ENCODE data around the gene ZFYVE21. TPM values are rescaled to one million over a fixed set of nuclear protein-coding genes. Genes with fewer than 3 reads are reported as not detected.

The ZFYVE21 gene
- total RNA-seq, 5 donors from 2014 or later (not counting 1 experiment from before 2014, with no cell fraction given), result 8.8 to 22.8 (median 22.1) TPM

DNA sequence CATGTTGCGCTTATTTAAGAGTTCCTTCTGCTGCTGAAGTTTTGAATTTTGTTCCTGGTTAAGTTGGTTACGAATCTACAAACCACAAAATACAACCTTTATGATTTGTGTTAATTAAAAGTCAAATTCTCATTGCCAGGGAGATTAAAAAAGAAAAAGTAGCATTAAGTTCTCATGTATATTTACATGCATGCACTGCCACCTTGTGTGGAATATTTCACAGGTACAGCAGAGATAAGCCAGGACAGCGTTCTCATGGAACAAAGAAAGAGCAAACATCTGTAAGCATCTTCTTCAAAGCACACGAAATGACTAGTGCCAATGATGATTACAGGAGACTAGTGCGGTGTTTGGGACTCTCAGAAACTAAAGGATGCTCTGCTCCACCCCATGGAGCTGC, 34.2 kb downstream of the ZFYVE21 start:
- ChIA-PET POLR2A (no interaction called here), CTCF (no interaction called here)
- Mint-ChIP-seq H3K4me1 (peaks cover 12 to 16% (median 13%) of the 10 kb centered on the region in 3 donors), H3K9me3 (no peaks in the 10 kb centered on the region), H3K27ac (no peak overlapping the region), H3K27me3 (no peaks in the 10 kb centered on the region), H3K36me3 (peaks cover 10% of the 10 kb centered on the region), H3K4me3 (no peak overlapping the region)
- 86% methylated on average over 2 of the region's 5 CpGs for WGBS (ENCODE audit: insufficient coverage)
- DNase-seq (peak in 1 of 35 experiments; percentile 11), ATAC-seq (replicated peaks in 1 of 4) (no peak)
- Histone ChIP-seq H3K4me3 (ENCODE audit: control insufficient read depth in 1 of 2, extremely low read depth in 1 of 2, low read length in 1 of 2) (no peak overlapping the region), H3K9me3 (no peaks in the 10 kb centered on the region), H3K27ac (ENCODE audit: low read length) (no peak overlapping the region), H3K36me3 (ENCODE audit: control insufficient read depth in 2 of 2, extremely low read depth in 1 of 2, insufficient read depth in 1 of 2, low read length in 1 of 2) (peaks cover 5 to 9% of the 10 kb centered on the region in 2 donors), H3K4me1 (ENCODE audit: control insufficient read depth in 1 of 2, extremely low read depth in 1 of 2, insufficient read depth in 2 of 2, low read length in 2 of 2) (peaks cover 6 to 15% of the 10 kb centered on the region in 2 experiments), H3K27me3 (replicated peaks in 1 of 2; ENCODE audit: control insufficient read depth in 2 of 2, extremely low read depth in 1 of 2, insufficient read depth in 2 of 2, low read length in 1 of 2) (no peaks in the 10 kb centered on the region)

DNA sequence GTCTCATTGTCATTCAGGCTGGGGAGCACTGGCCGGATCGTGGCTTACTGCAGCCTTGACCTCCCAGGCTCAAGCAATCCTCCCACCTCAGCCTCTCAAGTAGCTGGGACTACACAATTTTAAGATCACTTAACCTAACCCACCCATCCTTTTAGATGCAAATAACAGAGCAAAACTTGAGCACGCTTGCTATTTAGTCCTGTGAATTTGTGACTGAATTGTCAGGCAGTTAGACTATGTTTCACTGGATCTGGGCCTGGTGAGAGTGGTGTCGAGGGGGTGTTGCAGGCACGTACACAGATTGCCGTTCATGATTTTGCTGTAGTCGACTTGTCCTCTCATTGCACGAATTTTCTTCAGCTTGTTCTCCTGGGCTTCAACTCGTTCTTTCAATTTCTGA, 38.2 kb downstream of the ZFYVE21 start:
- CTCF ChIA-PET, result interaction anchor here in 1 of 2 donors (0.6 kb wide), 1 partner anchor 12 kb away, joined by 3 read pairs; no protein-coding TSS in a partner anchor

GRCh38 chr14:103755060-103755459, 39.5 kb downstream of the ZFYVE21 start:
- peaks cover 2% of the 10 kb centered on the region for H3K36me3 Mint-ChIP-seq
- no peak overlapping the region for H3K27ac Mint-ChIP-seq
- WGBS (ENCODE audit: insufficient coverage), result 100% methylated on average over 2 of the region's 6 CpGs
- no peak overlapping the region for H3K4me3 Mint-ChIP-seq
- Histone ChIP-seq H3K27ac (ENCODE audit: low read length) (no peak overlapping the region), H3K36me3 (ENCODE audit: control insufficient read depth in 2 of 2, extremely low read depth in 1 of 2, insufficient read depth in 1 of 2, low read length in 1 of 2) (peaks cover 0 to 5% of the 10 kb centered on the region in 2 donors), H3K4me3 (ENCODE audit: control insufficient read depth in 1 of 2, extremely low read depth in 1 of 2, low read length in 1 of 2) (no peak overlapping the region), H3K9me3 (no peaks in the 10 kb centered on the region), H3K4me1 (ENCODE audit: control insufficient read depth in 1 of 2, extremely low read depth in 1 of 2, insufficient read depth in 2 of 2, low read length in 2 of 2) (no peaks in the 10 kb centered on the region), H3K27me3 (replicated peaks in 1 of 2; ENCODE audit: control insufficient read depth in 2 of 2, extremely low read depth in 1 of 2, insufficient read depth in 2 of 2, low read length in 1 of 2) (no peaks in the 10 kb centered on the region)
- ATAC-seq (replicated peaks in 1 of 4) (no peak), DNase-seq (no peak)
- ChIA-PET CTCF (no interaction called here), POLR2A (no interaction called here)
- H3K9me3 Mint-ChIP-seq, result no peaks in the 10 kb centered on the region
- H3K4me1 Mint-ChIP-seq, result no peaks in the 10 kb centered on the region
- no peaks in the 10 kb centered on the region for H3K27me3 Mint-ChIP-seq

More for the DNA sequence above, 38.2 kb downstream of the ZFYVE21 start:
- ATAC-seq (replicated peaks in 1 of 4) (no peak), DNase-seq (no peak)
- Mint-ChIP-seq H3K27me3 (no peaks in the 10 kb centered on the region), H3K4me3 (no peak overlapping the region), H3K4me1 (peaks cover 1 to 7% (median 3%) of the 10 kb centered on the region in 3 donors), H3K36me3 (peaks cover 10% of the 10 kb centered on the region), H3K27ac (no peak overlapping the region), H3K9me3 (no peaks in the 10 kb centered on the region)
- no peak overlapping the region for H3K27ac ChIP-seq (ENCODE audit: low read length)
- WGBS (ENCODE audit: insufficient coverage), result 96% methylated on average over 8 of the region's 9 CpGs
- H3K27me3 ChIP-seq (replicated peaks in 1 of 2; ENCODE audit: control insufficient read depth in 2 of 2, extremely low read depth in 1 of 2, insufficient read depth in 2 of 2, low read length in 1 of 2), result no peaks in the 10 kb centered on the region
- H3K4me3 ChIP-seq (ENCODE audit: control insufficient read depth in 1 of 2, extremely low read depth in 1 of 2, low read length in 1 of 2), result no peak overlapping the region
- POLR2A ChIA-PET, result no interaction called here
- no peaks in the 10 kb centered on the region for H3K9me3 ChIP-seq
- H3K36me3 ChIP-seq (ENCODE audit: control insufficient read depth in 2 of 2, extremely low read depth in 1 of 2, insufficient read depth in 1 of 2, low read length in 1 of 2), result peaks cover 5% of the 10 kb centered on the region in 2 donors
- peaks cover 1 to 2% of the 10 kb centered on the region in 2 experiments for H3K4me1 ChIP-seq (ENCODE audit: control insufficient read depth in 1 of 2, extremely low read depth in 1 of 2, insufficient read depth in 2 of 2, low read length in 2 of 2)

GRCh38 chr14:103758059-103758776, 42.6 kb downstream of the ZFYVE21 start:
- H3K27me3 ChIP-seq (replicated peaks in 1 of 2; ENCODE audit: control insufficient read depth in 2 of 2, extremely low read depth in 1 of 2, insufficient read depth in 2 of 2, low read length in 1 of 2), result no peaks in the 10 kb centered on the region
- no peaks in the 10 kb centered on the region for H3K4me1 Mint-ChIP-seq
- H3K9me3 ChIP-seq, result no peaks in the 10 kb centered on the region
- H3K36me3 Mint-ChIP-seq, result no peaks in the 10 kb centered on the region
- ATAC-seq (replicated peaks in 1 of 4), result no peak
- no peak overlapping the region for H3K27ac ChIP-seq (ENCODE audit: low read length)
- H3K4me3 ChIP-seq (ENCODE audit: control insufficient read depth in 1 of 2, extremely low read depth in 1 of 2, low read length in 1 of 2), result no peak overlapping the region
- no peaks in the 10 kb centered on the region for H3K4me1 ChIP-seq (ENCODE audit: control insufficient read depth in 1 of 2, extremely low read depth in 1 of 2, insufficient read depth in 2 of 2, low read length in 2 of 2)
- no peak overlapping the region for H3K4me3 Mint-ChIP-seq
- H3K27me3 Mint-ChIP-seq, result no peaks in the 10 kb centered on the region
- H3K9me3 Mint-ChIP-seq, result no peaks in the 10 kb centered on the region
- no peak for DNase-seq
- WGBS (ENCODE audit: insufficient coverage), result 94% methylated on average over 2 of the region's 8 CpGs
- ChIA-PET POLR2A (interaction anchor here in 1 of 2 donors (0.7 kb wide), 1 partner anchor 16 kb away, joined by 7 read pairs; no protein-coding TSS in a partner anchor), CTCF (interaction anchor here in 1 of 2 donors (0.7 kb wide), 1 partner anchor 509 kb away, joined by 3 read pairs; no protein-coding TSS in a partner anchor)
- no peak overlapping the region for H3K27ac Mint-ChIP-seq
- peaks cover 0 to 5% of the 10 kb centered on the region in 2 donors for H3K36me3 ChIP-seq (ENCODE audit: control insufficient read depth in 2 of 2, extremely low read depth in 1 of 2, insufficient read depth in 1 of 2, low read length in 1 of 2)

- ChIA-PET POLR2A (interaction anchor here in 1 of 2 donors (0.7 kb wide), 1 partner anchor 1314 kb away, joined by 4 read pairs; no protein-coding TSS in a partner anchor), CTCF (no interaction called here)
- DNase-seq, result no peak
- no peaks in the 10 kb centered on the region for H3K27me3 Mint-ChIP-seq
- WGBS (ENCODE audit: insufficient coverage), result no CpG with 5 or more reads among the region's 1 CpG
- Histone ChIP-seq H3K27me3 (replicated peaks in 1 of 2; ENCODE audit: control insufficient read depth in 2 of 2, extremely low read depth in 1 of 2, insufficient read depth in 2 of 2, low read length in 1 of 2) (no peaks in the 10 kb centered on the region), H3K27ac (ENCODE audit: low read length) (no peak overlapping the region), H3K9me3 (no peaks in the 10 kb centered on the region), H3K36me3 (ENCODE audit: control insufficient read depth in 2 of 2, extremely low read depth in 1 of 2, insufficient read depth in 1 of 2, low read length in 1 of 2) (no peaks in the 10 kb centered on the region), H3K4me1 (ENCODE audit: control insufficient read depth in 1 of 2, extremely low read depth in 1 of 2, insufficient read depth in 2 of 2, low read length in 2 of 2) (no peaks in the 10 kb centered on the region), H3K4me3 (ENCODE audit: control insufficient read depth in 1 of 2, extremely low read depth in 1 of 2, low read length in 1 of 2) (no peak overlapping the region)
- no peak for ATAC-seq (replicated peaks in 1 of 4)
- no peak overlapping the region for H3K4me3 Mint-ChIP-seq
- H3K36me3 Mint-ChIP-seq, result peaks cover 11% of the 10 kb centered on the region
- H3K4me1 Mint-ChIP-seq, result no peaks in the 10 kb centered on the region
- no peaks in the 10 kb centered on the region for H3K9me3 Mint-ChIP-seq
- no peak overlapping the region for H3K27ac Mint-ChIP-seq
Observed at GRCh38 chr14:103762036-103762435, 46.4 kb downstream of the ZFYVE21 start.

- H3K4me3 ChIP-seq (ENCODE audit: control insufficient read depth in 1 of 2, extremely low read depth in 1 of 2, low read length in 1 of 2), result no peak overlapping the region
- H3K9me3 ChIP-seq, result no peaks in the 10 kb centered on the region
- WGBS (ENCODE audit: insufficient coverage), result 88% methylated on average over 11 of the region's 13 CpGs
- Mint-ChIP-seq H3K4me1 (no peaks in the 10 kb centered on the region), H3K27ac (no peak overlapping the region), H3K4me3 (no peak overlapping the region), H3K27me3 (no peaks in the 10 kb centered on the region), H3K36me3 (peaks cover 13% of the 10 kb centered on the region), H3K9me3 (no peaks in the 10 kb centered on the region)
- DNase-seq, result no peak
- ChIA-PET POLR2A (no interaction called here), CTCF (no interaction called here)
- no peaks in the 10 kb centered on the region for H3K36me3 ChIP-seq (ENCODE audit: control insufficient read depth in 2 of 2, extremely low read depth in 1 of 2, insufficient read depth in 1 of 2, low read length in 1 of 2)
- ATAC-seq (replicated peaks in 1 of 4), result no peak
- no peak overlapping the region for H3K27ac ChIP-seq (ENCODE audit: low read length)
- H3K4me1 ChIP-seq (ENCODE audit: control insufficient read depth in 1 of 2, extremely low read depth in 1 of 2, insufficient read depth in 2 of 2, low read length in 2 of 2), result no peaks in the 10 kb centered on the region
- no peaks in the 10 kb centered on the region for H3K27me3 ChIP-seq (replicated peaks in 1 of 2; ENCODE audit: control insufficient read depth in 2 of 2, extremely low read depth in 1 of 2, insufficient read depth in 2 of 2, low read length in 1 of 2)
Observed at GRCh38 chr14:103762541-103762940, 46.9 kb downstream of the ZFYVE21 start.

All from T-cell (primary cell).